Activated T-cell treated with anti-CD3 and anti-CD28 coated beads for 48 hours (primary cell): Measurements from ENCODE around the gene SLC14A1.
A peak's percentile ranks its signal among the peaks of the same experiment; 100 is the strongest.

Source experiments
- DNase-seq: peaks from one replicate; pipeline ENCODE4 v3.0.0-alpha.2; 2020; ENCODE audit warnings: low read depth

Gene SLC14A1

DNA sequence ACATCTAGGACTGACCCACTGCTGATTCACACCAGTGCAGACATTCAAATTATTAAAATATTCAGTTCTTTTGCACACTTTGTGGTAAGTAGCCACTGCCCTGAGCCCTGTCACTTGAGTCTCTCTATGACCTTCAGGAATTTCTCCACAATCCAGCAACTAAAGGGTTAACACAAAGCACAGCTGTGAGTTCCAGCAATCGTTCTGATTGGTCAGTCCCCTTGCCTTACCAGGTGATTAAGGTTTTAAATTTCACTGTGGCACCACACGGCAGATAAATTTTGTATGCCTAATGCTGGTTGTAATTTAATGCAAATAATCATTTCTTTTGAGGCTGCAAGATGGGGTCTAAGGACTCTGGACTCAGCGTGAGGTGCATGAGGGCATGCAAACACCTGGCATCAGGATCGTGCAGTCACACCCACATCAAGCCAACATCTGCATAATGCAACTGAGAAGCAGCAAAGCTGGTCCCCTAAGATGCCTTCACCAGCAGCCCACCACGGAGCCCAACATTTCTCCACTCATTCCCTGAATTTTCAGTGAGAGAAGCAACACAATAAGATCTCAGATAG is 36.6 kb downstream of the SLC14A1 start:
- no peak for DNase-seq

DNA sequence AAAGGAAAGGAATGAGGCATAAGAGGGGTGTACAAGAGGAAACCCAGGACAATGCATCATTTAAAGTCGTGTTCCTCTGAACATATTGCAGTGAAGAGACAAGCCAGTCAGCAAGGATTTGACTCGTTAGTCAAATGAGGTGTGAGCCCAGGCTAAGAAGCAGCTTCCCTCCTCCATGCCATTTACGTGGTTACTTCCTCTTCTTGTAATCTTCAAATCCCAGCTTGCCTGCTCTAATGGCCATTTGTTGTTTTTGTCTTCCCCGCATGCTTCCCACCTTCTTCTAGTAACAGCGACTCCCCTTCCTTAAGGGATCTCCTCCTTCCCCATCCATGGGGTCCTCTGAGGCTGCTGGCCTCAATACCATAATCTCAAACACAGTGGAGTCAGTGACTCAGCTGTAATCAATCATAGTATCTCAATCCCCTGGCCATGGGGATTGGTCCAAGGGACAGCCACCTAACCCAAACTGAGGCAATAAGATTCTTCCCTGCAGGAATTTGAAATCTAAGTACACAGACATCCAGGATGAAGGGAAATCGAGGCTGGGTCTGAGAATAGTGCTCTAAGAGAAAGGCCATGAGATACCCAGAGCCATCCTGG is 37.6 kb downstream of the SLC14A1 start:
- no peak for DNase-seq

DNA sequence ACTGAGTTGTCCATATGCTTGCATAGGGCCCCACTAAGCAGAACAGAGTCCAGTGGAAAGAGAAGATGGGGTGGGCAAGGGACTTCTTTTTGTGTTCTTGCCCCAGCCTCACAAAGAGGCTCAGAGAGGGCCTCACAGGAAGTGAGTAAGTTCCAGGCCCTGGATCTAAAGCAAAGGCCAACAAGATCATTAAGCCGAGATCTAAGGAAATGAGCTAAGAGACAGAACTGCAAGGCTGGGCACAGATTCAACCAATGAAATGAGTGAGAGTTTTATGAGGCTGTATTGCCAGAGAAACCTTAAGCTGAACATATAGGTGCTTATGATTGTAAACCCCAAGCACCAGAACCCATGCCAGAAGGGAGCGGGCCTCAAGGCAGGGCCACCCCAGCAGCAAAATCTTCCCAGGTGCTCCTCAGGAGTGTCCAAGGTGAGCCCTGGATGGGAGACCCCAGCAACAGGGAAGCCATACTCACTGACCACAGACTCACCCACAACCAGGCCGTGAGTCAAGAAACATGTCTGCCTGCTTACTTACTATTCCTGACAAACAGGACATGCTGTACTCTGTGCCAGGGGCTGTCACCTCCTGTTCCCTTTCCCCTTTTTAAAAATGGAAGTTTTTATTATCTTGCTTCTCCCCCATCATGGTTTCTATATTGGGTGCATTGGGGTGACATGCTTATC is 40.2 kb downstream of the SLC14A1 start:
- DNase-seq: no peak

- DNase-seq: no peak
Measured at GRCh38 chr18:45765796-45766195, 41.8 kb downstream of the SLC14A1 start.

DNA sequence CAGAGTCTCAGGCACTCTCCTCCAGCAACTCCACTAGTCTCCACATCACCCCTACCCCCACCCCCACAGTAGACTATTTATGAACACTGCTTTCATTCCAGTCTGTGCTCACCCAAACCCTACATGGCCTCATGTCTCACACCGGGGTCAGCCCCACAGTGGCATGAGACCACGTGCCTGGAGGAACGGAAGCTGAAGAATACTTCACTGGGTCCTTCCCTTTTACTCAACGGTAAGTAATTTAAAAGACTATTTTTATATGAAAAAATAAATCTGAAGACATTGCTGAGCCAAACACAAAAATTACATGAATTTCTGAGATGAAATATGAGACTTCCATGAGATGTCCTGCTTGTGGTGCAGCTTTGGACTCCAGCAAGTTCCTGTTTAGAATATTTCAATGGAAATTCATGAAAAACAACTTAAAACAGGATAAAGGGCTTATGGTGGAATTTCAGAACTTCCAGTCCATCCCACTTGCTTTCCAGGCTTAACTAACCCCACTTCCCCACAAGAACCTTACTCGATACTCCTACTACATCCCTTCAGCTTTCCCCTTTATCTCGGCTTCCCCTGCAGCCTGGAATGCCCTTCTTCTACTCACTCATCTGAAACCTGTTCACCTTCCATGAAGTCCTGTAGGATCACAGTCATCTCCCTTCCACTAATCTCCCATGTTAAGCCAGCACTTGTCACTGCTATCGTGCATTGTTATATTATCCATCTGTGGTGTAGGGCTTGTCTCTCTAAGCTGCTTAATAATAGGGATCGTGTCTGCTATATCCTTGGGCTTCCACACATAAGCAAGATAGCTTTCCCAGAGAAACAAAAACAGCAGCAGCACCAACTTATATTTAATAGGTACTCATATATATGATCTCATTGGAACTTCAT is 47.9 kb downstream of the SLC14A1 start:
- no peak for DNase-seq

DNA sequence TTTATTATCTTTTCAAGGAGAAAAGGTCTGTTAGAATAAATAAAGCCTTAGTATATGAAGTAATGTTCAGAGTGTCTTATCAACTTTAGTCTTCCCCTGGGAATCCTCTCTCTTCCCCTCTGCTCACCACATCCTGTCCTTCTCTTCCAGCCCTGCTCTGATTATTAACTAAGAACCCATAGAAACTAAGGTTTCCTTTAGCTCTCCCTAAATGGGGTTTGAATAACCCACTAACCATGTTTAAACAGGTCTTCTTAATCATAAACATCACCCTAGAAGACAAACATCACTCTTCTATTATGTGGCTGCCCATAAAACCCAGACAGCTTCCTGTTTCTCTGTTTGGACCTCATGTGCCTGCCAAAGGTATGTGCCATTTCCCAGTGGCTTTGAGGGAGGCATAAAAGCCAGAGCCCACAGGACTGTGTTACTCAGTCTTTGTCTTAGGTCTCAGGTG is 50.1 kb downstream of the SLC14A1 start:
- DNase-seq: no peak

GRCh38 chr18:45775241-45775676 is 51.3 kb downstream of the SLC14A1 start:
- peak; percentile 67 for DNase-seq

DNA sequence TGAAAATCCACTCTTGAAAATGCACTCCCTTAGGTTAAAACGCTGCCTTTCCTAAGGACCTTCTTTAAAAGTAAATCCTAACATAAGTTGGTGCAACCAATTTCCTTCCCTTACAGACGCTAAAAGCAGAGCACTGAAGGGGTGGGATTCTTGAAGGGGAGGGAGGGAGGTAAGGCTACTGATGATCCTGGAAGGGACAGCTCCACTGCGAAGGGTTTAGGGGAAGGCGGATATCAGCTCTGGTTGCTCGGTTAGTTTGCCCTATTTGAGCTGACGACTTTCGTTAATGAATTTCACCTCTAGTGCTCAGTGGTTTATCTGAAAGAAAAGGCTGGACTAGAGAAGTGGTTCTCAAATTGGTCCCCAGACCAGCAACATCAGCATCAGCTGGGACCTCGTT is 51.8 kb downstream of the SLC14A1 start:
- no peak for DNase-seq

DNA sequence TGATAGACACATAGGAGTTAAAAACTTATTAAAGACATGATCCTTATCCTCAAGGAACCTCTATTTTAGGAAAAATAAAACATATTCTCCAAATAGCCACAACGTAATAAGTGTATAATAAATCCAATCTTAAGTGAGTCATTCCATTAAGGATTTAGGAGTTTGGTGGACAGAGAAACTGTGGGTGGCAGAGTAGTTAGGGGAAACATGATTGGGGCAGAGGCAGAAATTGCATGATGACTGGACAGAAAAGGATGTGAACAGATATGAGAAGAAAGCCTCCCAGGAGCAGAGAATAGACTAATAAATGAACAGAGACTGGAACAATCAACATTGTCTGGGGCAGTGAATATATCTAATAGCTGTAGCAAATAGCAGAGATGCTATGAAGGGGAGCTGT is 53.4 kb downstream of the SLC14A1 start:
- no peak for DNase-seq

- DNase-seq: no peak
Measured at GRCh38 chr18:45780568-45780967, 56.6 kb downstream of the SLC14A1 start.

DNA sequence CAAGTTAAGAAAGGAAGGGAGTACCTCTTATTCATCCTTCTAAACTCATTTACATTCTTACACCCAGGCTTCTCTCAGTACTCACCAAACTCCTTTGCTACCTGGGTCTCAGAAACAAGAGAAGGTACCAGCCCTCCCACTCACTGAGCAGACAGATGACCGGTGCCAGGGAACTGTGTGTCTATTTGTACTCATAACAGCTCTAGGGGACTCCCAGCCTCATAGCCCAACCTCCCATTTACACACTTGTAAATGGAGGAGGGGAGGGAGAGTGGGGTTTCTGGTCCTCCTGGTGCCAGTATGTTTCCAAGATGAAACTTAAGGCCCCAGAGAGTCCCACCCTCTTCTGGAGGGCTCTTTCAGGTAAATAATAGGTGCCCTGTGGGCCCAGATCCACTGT is 58.7 kb downstream of the SLC14A1 start:
- no peak for DNase-seq

GRCh38 chr18:45783097-45784075 is 59.4 kb downstream of the SLC14A1 start:
- no peak for DNase-seq

GRCh38 chr18:45785134-45785533 is 61.2 kb downstream of the SLC14A1 start:
- DNase-seq: no peak

DNA sequence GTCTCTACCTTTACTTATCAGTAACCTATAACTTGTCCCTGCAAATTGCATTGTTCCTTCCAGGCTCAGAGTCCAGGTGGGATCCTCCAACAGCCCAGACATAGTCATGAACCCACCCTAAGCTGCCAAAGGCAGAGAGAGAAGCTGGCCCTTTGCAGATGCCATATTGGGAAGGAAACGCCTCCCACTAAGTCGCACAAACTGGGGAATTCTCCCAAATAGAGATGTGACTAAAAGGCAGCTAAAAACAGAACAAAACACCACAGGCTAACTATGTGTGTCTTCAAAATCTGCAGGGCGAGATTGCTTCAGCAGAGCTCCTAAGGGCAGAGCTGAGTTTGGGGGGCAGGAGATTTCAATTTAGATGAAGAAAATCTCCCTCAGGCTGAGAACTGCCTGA is 63.0 kb downstream of the SLC14A1 start:
- no peak for DNase-seq

DNA sequence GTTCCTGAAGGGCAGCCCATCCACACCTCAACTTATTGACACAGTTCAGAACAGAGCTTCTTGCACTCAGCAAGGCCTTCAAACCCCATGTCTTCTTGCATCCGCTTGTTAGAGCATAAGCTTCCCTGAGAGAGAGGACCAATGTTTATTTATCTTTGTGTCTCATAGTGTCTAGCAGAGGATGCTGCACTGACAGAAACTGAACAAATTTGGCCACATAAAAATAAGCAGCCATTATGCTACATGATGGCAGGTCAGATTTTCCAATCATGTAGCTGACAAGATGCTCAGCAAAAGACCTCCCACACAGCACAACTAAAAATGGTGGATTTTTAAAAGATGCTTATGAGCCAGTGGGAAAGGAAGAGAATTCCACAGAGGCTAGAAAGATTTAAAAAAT is 63.4 kb downstream of the SLC14A1 start:
- DNase-seq: no peak

GRCh38 chr18:45788861-45789260 is 64.9 kb downstream of the SLC14A1 start:
- no peak for DNase-seq

- DNase-seq: no peak
Measured at GRCh38 chr18:45792506-45793263, 68.7 kb downstream of the SLC14A1 start.

DNA sequence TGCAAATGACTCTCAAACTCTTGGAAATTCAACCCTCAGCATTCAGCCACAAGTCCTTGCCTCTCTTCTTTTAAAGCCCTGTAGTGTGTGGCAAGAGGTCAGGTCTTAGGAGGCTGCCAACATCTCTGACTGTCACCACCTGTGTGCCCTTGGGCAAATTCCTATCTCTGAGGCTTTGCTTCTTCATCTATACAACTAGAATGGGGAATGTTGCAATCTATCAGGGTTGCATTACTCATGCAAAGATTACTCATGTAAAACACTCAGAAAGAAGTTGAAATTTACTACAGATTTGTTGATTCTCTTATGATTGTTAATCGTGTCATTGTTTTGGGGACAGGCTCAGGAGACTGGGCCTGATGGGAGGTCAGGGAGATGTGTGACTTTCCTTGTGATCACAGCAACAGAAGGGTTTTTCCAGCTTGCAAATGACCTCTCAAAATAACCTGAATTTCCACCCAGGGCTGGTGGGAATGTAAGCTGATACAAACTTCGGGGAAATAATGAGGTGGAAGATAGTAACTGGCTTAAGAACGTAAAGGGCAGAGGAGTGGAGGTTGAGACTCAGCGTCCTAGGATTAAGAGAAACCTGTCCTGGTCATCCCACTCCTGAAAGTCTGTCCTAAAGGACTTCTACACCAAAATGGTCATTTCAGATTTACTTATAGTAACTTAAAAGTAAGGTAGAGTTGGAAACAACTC is 69.4 kb downstream of the SLC14A1 start:
- DNase-seq: no peak

DNA sequence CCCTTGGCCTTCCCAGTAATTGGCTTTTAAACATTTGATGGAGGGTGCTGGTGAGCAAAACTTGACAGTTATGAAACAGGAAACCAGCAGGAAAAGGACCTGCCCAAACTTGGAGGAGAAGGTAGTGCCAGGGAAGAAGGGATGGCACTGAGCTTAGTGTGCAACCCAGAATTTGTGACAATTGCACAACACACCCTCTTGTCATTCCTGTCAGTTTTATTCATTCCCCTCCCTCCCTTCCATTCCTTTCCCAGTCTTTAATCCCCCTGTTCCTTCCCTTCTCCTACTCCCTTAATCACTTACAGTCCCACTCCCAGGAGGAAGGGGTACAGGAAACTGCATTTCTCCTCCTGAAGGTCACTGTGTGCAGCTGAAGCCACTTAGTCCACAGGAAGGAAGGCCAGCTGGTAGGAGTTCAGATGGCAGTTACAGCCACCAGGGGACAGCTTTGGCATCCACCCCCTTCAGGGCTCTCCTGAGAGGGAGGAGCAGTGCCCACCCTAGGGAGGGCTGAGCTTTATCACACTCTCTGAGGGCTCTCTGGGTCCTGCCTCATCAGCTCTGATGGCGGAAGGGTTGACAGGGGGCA is 77.5 kb downstream of the SLC14A1 start:
- DNase-seq: no peak
